AG04449 (cell line): ENCODE results near the gene SREK1.
"Not testable (repeated sequence)": the region's sequence is repeated elsewhere in the genome, so short reads cannot be mapped to it uniquely, and the experiment has no call there.

Experiments used
- CTCF ChIA-PET: fragments of 350-600 bp; formaldehyde crosslinking; extraction: SDS; loops from one replicate; lab custom pipeline; 2021; ENCODE audit warnings: antibody characterized with exemption; lab: Yijun Ruan, JAX
- POLR2A ChIA-PET: fragments of 400-600, 350-600 bp; formaldehyde crosslinking; extraction: SDS; loops from one replicate; lab custom pipeline; 2020; ENCODE audit warnings: antibody characterized with exemption, inconsistent platforms; lab: Yijun Ruan, JAX
- DNase-seq: peaks from one replicate; pipeline ENCODE4 v3.0.0-alpha.2; 2010; ENCODE audit warnings: low read depth, low spot score
- H3K4me3 ChIP-seq: 2 replicates; pipeline ENCODE4 v1.5.1; 2011; ENCODE audit warnings: low read depth, mild to moderate bottlenecking, control low read depth, low read length
- CTCF ChIP-seq: IDR thresholded peaks from one replicate; pipeline ENCODE4 v1.5.1; 2011; ENCODE audit warnings: mild to moderate bottlenecking, moderate library complexity, low read length, control low read depth, inconsistent platforms; ENCODE audit not compliant: insufficient read depth; ENCODE audit errors: missing control alignments

SREK1 gene

GRCh38 chr5:66129144-66129543 lies 15.0 kb upstream of the SREK1 start:
- ChIA-PET POLR2A (no interaction called here), CTCF (no interaction called here)
- no peak overlapping the region for H3K4me3 ChIP-seq
- no peak for TF ChIP-seq CTCF
- DNase-seq, result no peak

GRCh38 chr5:66130493-66130892 lies 13.6 kb upstream of the SREK1 start:
- no peak for DNase-seq
- ChIA-PET POLR2A (no interaction called here), CTCF (no interaction called here)
- no peak overlapping the region for H3K4me3 ChIP-seq
- no peak for TF ChIP-seq CTCF

- CTCF ChIA-PET, result no interaction called here
- POLR2A ChIA-PET, result no interaction called here
- H3K4me3 ChIP-seq, result no peak overlapping the region
- no peak for DNase-seq
- TF ChIP-seq CTCF, result no peak
Observed at GRCh38 chr5:66134407-66134861, 9.7 kb upstream of the SREK1 start.

- no peak overlapping the region for H3K4me3 ChIP-seq
- CTCF ChIA-PET, result no interaction called here
- POLR2A ChIA-PET, result no interaction called here
- no peak for DNase-seq
- TF ChIP-seq CTCF, result no peak
Observed at GRCh38 chr5:66136053-66136452, 8.0 kb upstream of the SREK1 start.

GRCh38 chr5:66136944-66137343 lies 7.2 kb upstream of the SREK1 start:
- POLR2A ChIA-PET, result not testable (repeated sequence)

GRCh38 chr5:66138637-66139317 lies 5.3 kb upstream of the SREK1 start:
- no peak for DNase-seq
- TF ChIP-seq CTCF, result no peak
- CTCF ChIA-PET, result no interaction called here
- POLR2A ChIA-PET, result no interaction called here
- no peak overlapping the region for H3K4me3 ChIP-seq

More at GRCh38 chr5:66136944-66137343, 7.2 kb upstream of the SREK1 start:
- DNase-seq, CTCF ChIA-PET, H3K4me3 ChIP-seq: not testable (repeated sequence)

GRCh38 chr5:66139318-66139712 lies 4.8 kb upstream of the SREK1 start:
- ChIA-PET CTCF (no interaction called here), POLR2A (no interaction called here)
- H3K4me3 ChIP-seq, result no peak overlapping the region
- TF ChIP-seq CTCF, result no peak
- DNase-seq, result no peak
